Measurements from ENCODE around the gene HEATR1. TPM values are rescaled to one million over a fixed set of nuclear protein-coding genes. Genes with fewer than 3 reads are reported as not detected.

Gene HEATR1
- total RNA-seq, 1 experiment from 2014 or later: 27.6 TPM

- H3K4me1 ChIP-seq (ENCODE audit: insufficient read depth, low read length): no peaks in the 10 kb centered on the region
- no peak for DNase-seq
- no peak overlapping the region for H3K9ac ChIP-seq (ENCODE audit: low read length)
- BruUV-seq (replicated peaks): no TSS peak
- intact Hi-C loops (cut with micrococcal nuclease): no loop called here
- no peak overlapping the region for H3K4me3 ChIP-seq (ENCODE audit: low read length)
- no peaks in the 10 kb centered on the region for H3F3A ChIP-seq (ENCODE audit: low read length, unreplicated experiment)
- ChIA-PET POLR2A (ENCODE audit: unreplicated experiment) (no interaction called here), CTCF (no interaction called here)
- H3K27ac ChIP-seq (ENCODE audit: low read length): no peak overlapping the region
- no peaks in the 10 kb centered on the region for H4K20me1 ChIP-seq (ENCODE audit: low read length)
- TF ChIP-seq EZH2phosphoT487 (IDR thresholded peaks at IDR 0.05; ENCODE audit: borderline replicate concordance, low read length): no peak
- TF ChIP-seq EZH2 (IDR thresholded peaks at IDR 0.05; ENCODE audit: low read length, unreplicated experiment): no peak
- no peak overlapping the region for H3K4me2 ChIP-seq (ENCODE audit: low read length)
- no peaks in the 10 kb centered on the region for H3K79me2 ChIP-seq (ENCODE audit: low read length)
- H2AFZ ChIP-seq (ENCODE audit: low read length): no peak overlapping the region
- H3K27me3 ChIP-seq (ENCODE audit: low read length): no peaks in the 10 kb centered on the region
- H3K9me2 ChIP-seq (replicated peaks; ENCODE audit: low read length): no peaks in the 10 kb centered on the region
- no peaks in the 10 kb centered on the region for H3K9me3 ChIP-seq (ENCODE audit: low read length)
- peaks cover 18% of the 10 kb centered on the region for H3K36me3 ChIP-seq (ENCODE audit: low read depth, low read length)
- no peak for ATAC-seq
Observed at GRCh38 chr1:236558846-236559245, 45.5 kb downstream of the HEATR1 start.

GRCh38 chr1:236558081-236558480 is 46.2 kb downstream of the HEATR1 start:
- no TSS peak for BruUV-seq (replicated peaks)
- peaks cover 18% of the 10 kb centered on the region for H3K36me3 ChIP-seq (ENCODE audit: low read depth, low read length)

GRCh38 chr1:236556606-236557005 is 47.7 kb downstream of the HEATR1 start:
- H3K4me3 ChIP-seq (ENCODE audit: low read length): no peak overlapping the region
- no peaks in the 10 kb centered on the region for H3F3A ChIP-seq (ENCODE audit: low read length, unreplicated experiment)
- H3K36me3 ChIP-seq (ENCODE audit: low read depth, low read length): peaks cover 26% of the 10 kb centered on the region
- no peak for DNase-seq
- intact Hi-C loops (cut with micrococcal nuclease): no loop called here
- H4K20me1 ChIP-seq (ENCODE audit: low read length): no peaks in the 10 kb centered on the region
- H3K9me2 ChIP-seq (replicated peaks; ENCODE audit: low read length): no peaks in the 10 kb centered on the region
- no peaks in the 10 kb centered on the region for H3K79me2 ChIP-seq (ENCODE audit: low read length)
- no peak overlapping the region for H3K4me2 ChIP-seq (ENCODE audit: low read length)
- no peaks in the 10 kb centered on the region for H3K27me3 ChIP-seq (ENCODE audit: low read length)
- no peak overlapping the region for H3K9ac ChIP-seq (ENCODE audit: low read length)
- no peak overlapping the region for H3K27ac ChIP-seq (ENCODE audit: low read length)
- POLR2A ChIA-PET (ENCODE audit: unreplicated experiment): no interaction called here
- no peaks in the 10 kb centered on the region for H3K9me3 ChIP-seq (ENCODE audit: low read length)
- no peak for ATAC-seq
- no peak overlapping the region for H2AFZ ChIP-seq (ENCODE audit: low read length)
- BruUV-seq (replicated peaks): no TSS peak
- CTCF ChIA-PET: no interaction called here
- no peaks in the 10 kb centered on the region for H3K4me1 ChIP-seq (ENCODE audit: insufficient read depth, low read length)
- TF ChIP-seq EZH2 (IDR thresholded peaks at IDR 0.05; ENCODE audit: low read length, unreplicated experiment) (no peak), EZH2phosphoT487 (IDR thresholded peaks at IDR 0.05; ENCODE audit: borderline replicate concordance, low read length) (no peak), CTCF (conservative IDR thresholded peaks at IDR 0.05; ENCODE audit: low read depth, low read length) (no peak)

More at GRCh38 chr1:236558081-236558480, 46.2 kb downstream of the HEATR1 start:
- H3K9me3 ChIP-seq (ENCODE audit: low read length): no peaks in the 10 kb centered on the region
- no peaks in the 10 kb centered on the region for H3K79me2 ChIP-seq (ENCODE audit: low read length)
- TF ChIP-seq EZH2 (IDR thresholded peaks at IDR 0.05; ENCODE audit: low read length, unreplicated experiment) (no peak), EZH2phosphoT487 (IDR thresholded peaks at IDR 0.05; ENCODE audit: borderline replicate concordance, low read length) (no peak), CTCF (conservative IDR thresholded peaks at IDR 0.05; ENCODE audit: low read depth, low read length) (no peak)
- H3K27ac ChIP-seq (ENCODE audit: low read length): no peak overlapping the region
- H3K4me3 ChIP-seq (ENCODE audit: low read length): no peak overlapping the region
- H3K9me2 ChIP-seq (replicated peaks; ENCODE audit: low read length): no peaks in the 10 kb centered on the region
- H3K4me1 ChIP-seq (ENCODE audit: insufficient read depth, low read length): no peaks in the 10 kb centered on the region
- no peak overlapping the region for H3K4me2 ChIP-seq (ENCODE audit: low read length)
- intact Hi-C loops (cut with micrococcal nuclease): no loop called here
- ChIA-PET CTCF (no interaction called here), POLR2A (ENCODE audit: unreplicated experiment) (no interaction called here)
- H3K9ac ChIP-seq (ENCODE audit: low read length): no peak overlapping the region
- no peaks in the 10 kb centered on the region for H3F3A ChIP-seq (ENCODE audit: low read length, unreplicated experiment)
- no peaks in the 10 kb centered on the region for H4K20me1 ChIP-seq (ENCODE audit: low read length)
- ATAC-seq: no peak
- H2AFZ ChIP-seq (ENCODE audit: low read length): no peak overlapping the region
- no peak for DNase-seq
- H3K27me3 ChIP-seq (ENCODE audit: low read length): no peaks in the 10 kb centered on the region

Data from PC-3 (cell line).